ENCODE data around the gene DYSF.

Gene DYSF

GRCh38 chr2:71502941-71503738, 49.8 kb downstream of the DYSF start:
- no peak for DNase-seq (ENCODE audit: low spot score)

- no peak for DNase-seq (ENCODE audit: low spot score)
Observed at GRCh38 chr2:71503837-71504236, 50.5 kb downstream of the DYSF start.

- no peak for DNase-seq (ENCODE audit: low spot score)
Observed at GRCh38 chr2:71504611-71505010, 51.2 kb downstream of the DYSF start.

- DNase-seq (ENCODE audit: low spot score): no peak
Observed at GRCh38 chr2:71505086-71505769, 51.9 kb downstream of the DYSF start.

- no peak for DNase-seq (ENCODE audit: low spot score)
Observed at GRCh38 chr2:71505770-71506140, 52.4 kb downstream of the DYSF start.

GRCh38 chr2:71506222-71507153, 53.1 kb downstream of the DYSF start:
- no peak for DNase-seq (ENCODE audit: low spot score)

- no peak for DNase-seq (ENCODE audit: low spot score)
Observed at GRCh38 chr2:71507476-71507875, 54.1 kb downstream of the DYSF start.

GRCh38 chr2:71510196-71510807, 56.9 kb downstream of the DYSF start:
- peak; percentile 55 for DNase-seq (ENCODE audit: low spot score)

GRCh38 chr2:71510938-71511337, 57.6 kb downstream of the DYSF start:
- no peak for DNase-seq (ENCODE audit: low spot score)

- no peak for DNase-seq (ENCODE audit: low spot score)
Observed at GRCh38 chr2:71511776-71512175, 58.4 kb downstream of the DYSF start.

GRCh38 chr2:71512386-71512785, 59.0 kb downstream of the DYSF start:
- no peak for DNase-seq (ENCODE audit: low spot score)

GRCh38 chr2:71513096-71513495, 59.7 kb downstream of the DYSF start:
- DNase-seq (ENCODE audit: low spot score): no peak

- no peak for DNase-seq (ENCODE audit: low spot score)
Observed at GRCh38 chr2:71513721-71514120, 60.4 kb downstream of the DYSF start.

GRCh38 chr2:71516253-71516888, 63.0 kb downstream of the DYSF start:
- no peak for DNase-seq (ENCODE audit: low spot score)

GRCh38 chr2:71517851-71518250, 64.5 kb downstream of the DYSF start:
- DNase-seq (ENCODE audit: low spot score): no peak

GRCh38 chr2:71521436-71521950, 68.1 kb downstream of the DYSF start:
- DNase-seq (ENCODE audit: low spot score): no peak

GRCh38 chr2:71524476-71524875, 71.1 kb downstream of the DYSF start:
- no peak for DNase-seq (ENCODE audit: low spot score)

- no peak for DNase-seq (ENCODE audit: low spot score)
Observed at GRCh38 chr2:71526141-71526540, 72.8 kb downstream of the DYSF start.

- no peak for DNase-seq (ENCODE audit: low spot score)
Observed at GRCh38 chr2:71526975-71527374, 73.6 kb downstream of the DYSF start.

GRCh38 chr2:71528131-71528591, 74.8 kb downstream of the DYSF start:
- DNase-seq (ENCODE audit: low spot score): no peak

GRCh38 chr2:71528749-71529148, 75.4 kb downstream of the DYSF start:
- DNase-seq (ENCODE audit: low spot score): no peak
